ENCODE measurements around the gene IL32.
A peak's percentile ranks its signal among the peaks of the same experiment; 100 is the strongest.

- TF ChIP-seq POLR2A (IDR thresholded peaks at IDR 0.05) = peak in 1 of 2 donors; percentile 16
- TF ChIP-seq CTCF (IDR thresholded peaks at IDR 0.05) = no peak
Measured at GRCh38 chr16:3065069-3065741, at the start of gene IL32.

All from thyroid gland (tissue), 4 donors.